ENCODE data around the gene PHLDA2. TPM values are rescaled to one million over a fixed set of nuclear protein-coding genes. Genes with fewer than 3 reads are reported as not detected.

Gene PHLDA2
- total RNA-seq, 1 experiment from 2014 or later: 6.4 TPM

DNA sequence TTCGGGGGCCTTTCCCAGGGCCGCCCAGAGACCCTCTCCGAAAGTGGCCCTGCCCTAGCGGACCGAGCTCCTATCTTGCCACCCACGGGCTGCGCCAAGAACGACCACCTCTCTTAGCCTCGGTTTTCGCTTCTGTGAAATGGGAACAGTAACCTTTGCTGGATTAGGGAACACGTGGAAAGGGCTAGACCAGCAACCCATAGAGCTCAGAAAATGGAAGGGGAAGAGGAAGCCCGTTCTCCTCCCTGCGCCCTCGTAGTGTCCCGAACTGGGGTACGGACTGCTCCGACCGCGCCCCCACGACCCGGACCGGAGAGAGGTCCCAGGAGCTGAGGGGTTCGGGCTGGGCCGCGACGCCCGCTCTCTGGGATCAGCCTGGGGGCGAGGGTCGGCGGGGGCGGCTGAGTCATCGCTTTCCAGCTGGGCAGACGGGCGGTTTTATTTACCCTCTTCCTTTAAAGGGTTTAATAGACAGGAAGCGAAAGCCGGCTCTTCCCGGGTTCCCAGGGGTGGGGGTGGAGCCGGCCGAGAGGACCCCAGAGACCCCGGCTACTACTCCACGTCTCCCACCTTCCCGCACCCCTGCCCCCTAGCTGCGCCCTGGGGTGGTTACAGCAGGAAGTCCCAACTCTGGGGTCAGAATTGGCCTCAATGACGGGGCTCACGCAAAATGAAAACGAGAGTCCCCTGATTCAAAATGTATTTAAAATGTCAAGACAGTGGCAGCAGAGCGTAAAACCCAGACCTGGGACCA lies 907 bp upstream of the PHLDA2 start:
- peak; percentile 81 for DNase-seq (ENCODE audit: low read depth)

DNA sequence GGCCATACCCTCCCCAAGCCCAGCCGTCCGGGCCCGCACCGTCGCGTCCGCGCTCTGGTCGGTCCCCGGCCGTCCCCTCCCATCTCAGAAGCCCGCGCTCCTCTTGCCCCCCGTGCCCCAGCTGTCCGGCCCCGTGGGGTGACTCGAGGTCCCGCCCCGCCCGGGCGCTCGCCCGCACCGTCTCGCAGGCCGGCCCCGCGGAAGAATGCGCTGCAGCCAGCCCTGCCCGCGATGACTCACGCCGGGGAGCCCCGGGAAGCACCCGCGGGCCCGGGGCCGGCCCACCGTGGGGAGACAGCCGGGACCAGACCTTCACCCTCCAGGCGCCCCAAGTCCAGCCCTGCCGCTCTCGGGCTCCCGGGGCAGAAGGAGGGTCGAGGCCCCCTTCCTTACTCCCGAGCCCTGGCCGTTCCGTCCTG lies 320 bp upstream of the PHLDA2 start:
- peak; percentile 85 for DNase-seq (ENCODE audit: low read depth)

DNA sequence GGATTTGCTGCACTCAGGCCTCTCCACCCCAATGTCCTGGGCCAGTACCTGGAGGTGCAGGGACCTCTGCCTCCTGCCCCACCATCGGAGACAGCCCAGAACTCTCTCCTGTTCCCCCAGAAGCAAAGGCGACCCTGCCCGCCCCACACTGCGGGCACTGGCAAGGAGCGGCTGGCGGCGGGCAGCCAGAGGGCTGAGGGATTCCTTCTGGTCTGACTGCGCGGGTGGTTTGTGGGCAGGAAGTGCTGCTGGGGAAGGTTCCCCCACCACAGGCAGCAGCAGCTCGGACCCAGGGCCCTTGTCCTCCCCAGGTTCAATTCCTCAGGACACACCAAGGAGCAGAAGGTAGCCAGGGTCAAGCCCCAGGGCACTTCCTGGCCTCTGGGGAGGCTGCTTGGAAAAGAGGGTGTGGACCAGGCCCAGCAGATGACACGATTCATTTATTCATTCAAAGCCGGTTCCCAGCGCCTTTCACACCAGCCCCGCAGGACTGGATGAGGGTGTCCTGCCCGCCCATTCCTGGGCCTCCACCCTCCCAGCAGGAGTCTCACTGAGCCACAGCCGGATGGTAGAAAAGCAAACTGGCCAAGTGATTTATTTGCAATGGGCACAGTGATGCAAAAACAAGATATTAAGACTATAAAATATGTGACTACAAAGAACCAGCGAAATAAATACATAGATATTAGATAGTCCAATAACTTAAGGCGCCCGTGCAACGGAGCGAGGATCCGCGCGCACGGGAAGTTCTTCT lies 1.2 kb downstream of the PHLDA2 start:
- peak; percentile 61 for DNase-seq (ENCODE audit: low read depth)

DNA sequence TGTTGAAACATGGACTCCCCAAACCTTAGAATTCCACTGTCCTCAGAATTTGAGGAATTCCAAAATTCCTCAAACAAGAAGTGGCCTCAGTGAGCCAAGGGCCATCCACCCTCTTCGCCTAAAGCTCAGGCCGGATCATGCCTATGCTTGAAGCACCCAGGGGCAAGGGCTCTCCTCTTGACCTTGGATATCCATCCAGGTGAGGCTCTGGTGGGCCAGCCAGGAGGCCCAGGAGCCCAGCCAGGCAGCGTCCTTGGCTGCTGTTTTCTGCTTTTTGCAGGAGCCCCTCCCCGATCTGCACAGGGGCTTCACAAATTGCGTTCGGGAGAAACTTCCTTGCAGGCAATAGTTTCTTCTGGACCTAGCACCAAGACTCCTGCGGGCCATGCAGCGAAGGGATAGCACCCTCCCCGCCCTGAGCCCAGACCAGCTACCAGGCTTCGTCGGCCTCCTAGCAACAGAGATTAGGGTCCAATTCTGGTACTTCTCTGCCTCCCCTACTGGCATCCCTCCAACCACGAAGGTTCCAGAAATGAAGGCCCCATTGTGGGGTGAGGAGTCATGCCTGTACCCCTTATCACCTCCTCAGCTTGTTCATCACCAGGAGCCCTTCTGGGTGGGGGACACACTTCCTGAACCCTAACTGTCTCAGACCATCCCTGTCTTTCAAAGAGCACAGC lies 2.0 kb downstream of the PHLDA2 start:
- no peak for DNase-seq (ENCODE audit: low read depth)

DNA sequence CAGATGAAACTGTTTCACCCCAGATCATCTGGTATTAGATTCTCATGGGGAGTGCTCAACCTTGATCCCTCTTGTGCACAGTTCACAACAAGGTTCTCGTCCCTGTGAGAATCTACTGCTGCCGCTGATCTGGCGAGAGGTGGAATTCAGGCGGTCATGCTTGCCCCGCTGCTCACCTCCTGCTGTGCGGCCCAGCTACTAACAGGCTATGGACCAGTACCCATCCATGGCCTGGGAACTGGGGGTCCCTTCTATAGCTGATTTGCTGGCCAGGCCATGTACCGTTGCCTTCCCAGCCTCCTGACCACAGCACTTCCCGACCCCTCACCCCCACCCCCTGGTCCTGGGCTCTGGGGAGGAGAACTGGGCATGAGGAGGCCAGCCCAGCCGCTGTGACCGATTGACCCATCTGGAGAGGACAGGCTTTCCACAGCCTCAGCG lies 2.6 kb downstream of the PHLDA2 start:
- no peak for DNase-seq (ENCODE audit: low read depth)

DNA sequence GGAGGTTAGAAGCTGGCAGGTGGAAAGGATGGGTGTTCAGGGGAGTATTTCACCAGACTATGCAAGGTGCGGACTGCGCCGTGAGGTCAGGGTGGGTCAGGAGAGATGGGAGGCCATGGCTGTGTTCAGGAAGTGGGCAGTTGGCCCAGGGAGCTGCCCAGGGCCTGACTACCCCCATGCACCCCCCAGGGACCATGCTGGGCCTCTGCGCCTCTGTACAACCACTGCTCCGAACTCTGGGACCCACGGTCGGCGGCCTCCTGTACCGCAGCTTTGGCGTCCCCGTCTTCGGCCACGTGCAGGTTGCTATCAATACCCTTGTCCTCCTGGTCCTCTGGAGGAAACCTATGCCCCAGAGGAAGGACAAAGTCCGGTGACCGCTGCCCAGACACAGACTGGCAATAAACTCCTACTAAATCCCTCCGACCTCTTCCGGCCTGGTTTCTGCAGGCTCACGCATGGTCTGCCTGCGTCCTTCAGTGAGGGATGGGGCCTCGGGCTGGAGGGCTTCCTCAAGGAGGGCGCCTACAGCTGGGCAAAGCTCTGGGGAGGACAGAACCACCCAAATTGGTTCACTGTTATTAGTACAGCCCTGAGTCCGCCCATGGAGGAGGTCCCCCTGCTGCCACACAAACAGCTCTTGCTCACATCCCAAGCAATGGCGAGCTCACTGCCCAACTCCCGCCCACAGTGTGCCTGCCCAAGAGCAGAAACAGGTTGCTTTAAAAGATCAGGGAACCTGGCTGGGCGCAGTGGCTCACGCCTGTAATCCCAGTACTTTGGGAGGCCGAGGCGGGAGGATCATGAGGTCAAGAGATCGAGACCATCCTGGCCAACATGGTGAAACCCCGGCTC lies 4.2 kb downstream of the PHLDA2 start:
- DNase-seq (ENCODE audit: low read depth): no peak

DNA sequence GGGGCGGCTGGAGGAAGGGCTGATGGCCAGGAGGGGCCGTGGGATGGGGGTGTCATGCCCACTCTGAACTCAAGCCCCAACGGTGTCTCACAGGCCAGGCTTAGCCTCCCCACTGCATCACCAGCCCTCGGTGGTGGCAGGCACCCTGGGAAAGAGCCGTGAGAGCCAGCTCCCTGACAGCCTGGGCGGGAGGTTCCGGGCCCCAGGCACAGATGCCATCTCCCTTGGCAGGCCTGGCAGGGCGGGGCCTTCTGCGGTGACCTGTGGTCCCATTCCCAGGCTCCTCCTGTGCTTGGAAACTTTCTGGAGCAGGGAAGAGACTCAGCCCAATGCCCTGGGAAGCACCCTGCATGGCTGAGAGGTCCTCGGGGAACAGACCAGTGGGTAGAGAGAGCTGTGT lies 4.8 kb downstream of the PHLDA2 start:
- DNase-seq (ENCODE audit: low read depth): peak; percentile 71

DNA sequence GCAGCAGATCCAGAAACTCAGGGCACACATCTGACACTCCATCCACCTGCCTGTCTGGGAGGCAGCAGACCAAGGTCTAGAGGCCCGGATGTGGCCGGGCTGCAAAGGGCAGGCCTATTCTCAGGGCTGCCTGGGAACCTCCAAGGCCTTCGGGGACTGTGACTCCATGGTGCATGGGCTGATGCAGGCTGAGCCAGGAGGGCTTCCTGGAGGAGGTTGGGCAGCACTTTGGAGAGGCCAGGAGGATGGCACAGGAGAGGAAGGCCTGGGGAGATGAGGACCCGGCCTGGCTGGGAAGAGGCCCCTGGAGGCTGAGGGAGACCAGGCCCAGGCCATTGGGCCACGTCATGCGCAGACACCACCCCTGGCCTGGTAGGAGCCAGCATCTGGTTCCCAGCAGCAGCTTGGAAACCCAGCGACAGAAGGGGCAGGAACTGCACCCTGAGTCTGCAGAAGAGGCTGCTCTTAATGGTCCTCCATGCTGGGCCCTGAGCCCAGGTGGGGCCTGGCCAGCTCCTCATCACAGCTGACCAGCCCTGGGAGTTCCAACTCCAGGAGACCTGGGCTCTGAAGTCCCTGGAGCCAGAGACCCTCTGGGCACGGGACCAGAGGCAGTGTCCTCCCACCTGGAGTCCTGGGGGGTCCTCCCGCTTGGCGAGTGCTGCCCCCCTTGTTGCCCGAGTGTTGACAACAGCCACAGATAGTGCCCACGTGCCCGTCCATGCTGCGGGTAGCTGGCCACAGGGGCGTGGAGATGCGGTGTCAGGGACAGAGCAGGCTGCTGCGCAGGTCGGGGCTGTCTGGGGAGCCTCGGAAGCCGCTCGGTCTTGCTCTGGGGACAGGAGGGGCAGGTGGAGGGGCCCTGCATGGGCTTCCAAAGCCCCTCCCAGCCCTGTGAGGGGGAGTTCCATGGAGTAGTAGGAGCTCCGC lies 5.5 kb downstream of the PHLDA2 start:
- DNase-seq (ENCODE audit: low read depth): no peak

DNA sequence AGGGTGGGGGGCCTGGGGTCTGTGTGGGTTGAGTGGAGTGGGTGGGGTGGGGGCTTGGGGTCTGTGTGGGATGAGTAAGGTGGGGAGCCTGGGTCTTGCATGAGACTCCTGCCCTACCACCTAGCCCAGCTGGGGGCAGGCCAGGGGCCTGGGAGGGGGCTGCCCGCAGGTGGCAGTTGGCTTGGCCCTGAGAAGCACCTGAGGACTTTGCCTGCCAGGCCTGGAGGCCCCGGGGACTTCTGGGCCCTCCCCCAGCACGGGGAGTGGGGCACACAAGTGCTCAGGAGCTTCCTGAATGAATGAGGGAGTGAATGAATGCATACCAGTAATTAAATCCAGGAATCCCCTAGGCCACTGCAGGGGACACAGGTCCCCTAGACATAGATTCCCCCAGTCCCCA lies 6.6 kb downstream of the PHLDA2 start:
- DNase-seq (ENCODE audit: low read depth): no peak

DNA sequence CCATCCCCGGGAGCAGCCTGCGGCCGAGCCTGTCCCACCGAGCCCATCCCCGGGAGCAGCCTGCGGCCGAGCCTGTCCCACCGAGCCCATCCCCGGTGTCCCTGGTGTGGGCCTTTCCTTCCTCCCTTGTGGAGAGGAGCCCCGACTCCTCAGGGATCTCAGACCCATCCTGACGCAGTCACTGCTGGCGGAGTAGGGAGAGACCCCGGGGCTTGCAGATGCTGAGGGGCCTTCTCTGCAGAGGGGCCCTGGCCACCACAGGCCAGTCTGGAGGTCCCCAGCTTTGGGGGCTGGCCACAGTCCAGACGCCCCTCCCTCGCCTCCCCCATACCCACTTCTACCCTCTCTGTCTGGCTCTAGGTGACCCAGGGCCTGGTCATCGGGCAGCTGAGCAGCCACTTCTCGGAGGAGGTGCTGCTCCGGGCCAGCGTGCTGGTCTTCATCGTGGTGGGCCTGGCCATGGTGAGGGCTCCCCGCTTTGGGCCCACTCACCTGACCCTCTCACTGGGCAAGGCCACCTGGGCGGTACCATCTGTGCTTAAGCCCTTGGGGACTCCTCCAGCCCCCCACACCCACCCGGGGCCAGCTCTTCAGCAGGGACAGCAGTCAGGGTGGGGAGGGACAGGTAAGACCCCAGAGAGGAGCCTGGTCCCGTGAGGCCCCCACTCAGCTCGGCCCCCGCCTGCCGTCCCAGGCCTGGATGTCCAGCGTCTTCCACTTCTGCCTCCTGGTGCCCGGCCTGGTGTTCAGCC lies 7.3 kb downstream of the PHLDA2 start:
- DNase-seq (ENCODE audit: low read depth): no peak

DNA sequence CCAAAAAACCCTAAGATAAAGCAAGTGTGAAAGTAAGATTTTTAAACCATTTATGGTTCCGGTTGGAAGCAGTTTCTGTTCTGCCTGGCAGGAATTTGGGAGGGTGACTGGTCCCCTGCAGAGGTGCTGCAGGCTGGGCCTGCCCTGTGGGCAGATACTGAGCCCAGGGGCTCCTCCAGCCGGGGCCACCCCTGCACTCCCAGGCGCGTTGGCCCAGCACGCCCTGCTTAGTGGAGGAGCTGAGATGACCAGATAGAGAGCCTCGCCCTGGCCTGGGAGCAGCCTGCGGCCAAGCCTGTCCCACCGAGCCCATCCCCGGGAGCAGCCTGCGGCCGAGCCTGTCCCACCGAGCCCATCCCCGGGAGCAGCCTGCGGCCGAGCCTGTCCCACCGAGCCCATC lies 8.0 kb downstream of the PHLDA2 start:
- no peak for DNase-seq (ENCODE audit: low read depth)

DNA sequence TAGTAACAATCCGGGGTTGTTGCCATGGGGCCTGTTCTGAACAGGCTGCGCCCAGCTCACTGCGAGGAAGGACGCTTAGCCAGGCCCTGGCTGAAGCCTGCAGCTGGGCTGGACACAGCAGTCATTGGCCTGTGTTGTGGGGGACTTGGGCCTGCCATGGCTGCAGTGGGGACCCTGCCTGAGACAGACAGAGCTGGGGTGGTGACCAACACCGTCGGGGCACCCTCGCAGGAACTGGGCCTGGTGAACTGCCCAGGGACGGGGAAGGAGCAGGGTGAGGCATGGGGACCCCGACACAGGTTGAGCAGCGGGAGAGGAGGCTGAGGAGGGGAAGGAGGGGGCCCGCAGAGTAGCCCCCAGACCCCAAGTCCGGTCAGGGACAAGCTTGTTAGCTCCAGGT lies 8.9 kb downstream of the PHLDA2 start:
- no peak for DNase-seq (ENCODE audit: low read depth)

DNA sequence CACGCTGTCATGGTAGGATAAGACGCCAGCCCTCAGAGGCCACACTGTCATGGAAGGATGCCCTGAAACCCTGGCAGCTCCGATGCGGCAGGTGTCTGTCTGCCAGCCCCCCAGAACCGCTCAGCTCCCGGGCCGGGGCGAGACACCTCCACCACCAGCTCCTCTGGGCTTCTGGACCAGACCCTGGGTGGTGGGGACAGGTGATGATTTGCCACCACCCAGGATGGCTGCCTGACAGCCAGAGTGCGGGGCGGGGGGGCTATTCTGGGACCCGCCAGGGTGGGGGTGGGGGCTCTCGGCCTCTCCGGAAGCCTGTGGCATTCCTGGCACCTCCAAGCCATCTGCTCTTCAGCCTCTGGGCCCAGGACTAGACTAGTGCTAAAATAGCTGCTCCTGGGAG lies 9.4 kb downstream of the PHLDA2 start:
- DNase-seq (ENCODE audit: low read depth): no peak

DNA sequence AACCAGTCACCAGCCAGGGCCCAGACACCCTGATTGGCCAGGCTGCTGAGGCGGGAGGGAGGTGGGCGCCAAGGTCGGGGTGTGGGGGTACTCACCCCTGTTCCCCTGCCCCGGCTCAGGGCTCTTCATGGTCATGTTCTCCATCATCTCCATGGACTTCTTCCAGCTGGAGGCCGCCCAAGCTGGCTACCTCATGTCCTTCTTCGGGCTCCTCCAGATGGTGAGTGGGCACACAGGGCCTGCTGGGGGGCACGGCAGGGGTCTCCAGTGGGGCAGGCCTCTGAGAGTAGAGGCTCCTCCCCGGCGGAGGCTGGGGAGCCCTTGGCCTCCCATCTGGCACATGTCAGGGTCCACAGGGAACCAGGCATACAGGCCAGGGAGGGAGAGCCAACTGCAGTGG lies 10.0 kb downstream of the PHLDA2 start:
- DNase-seq (ENCODE audit: low read depth): no peak

DNA sequence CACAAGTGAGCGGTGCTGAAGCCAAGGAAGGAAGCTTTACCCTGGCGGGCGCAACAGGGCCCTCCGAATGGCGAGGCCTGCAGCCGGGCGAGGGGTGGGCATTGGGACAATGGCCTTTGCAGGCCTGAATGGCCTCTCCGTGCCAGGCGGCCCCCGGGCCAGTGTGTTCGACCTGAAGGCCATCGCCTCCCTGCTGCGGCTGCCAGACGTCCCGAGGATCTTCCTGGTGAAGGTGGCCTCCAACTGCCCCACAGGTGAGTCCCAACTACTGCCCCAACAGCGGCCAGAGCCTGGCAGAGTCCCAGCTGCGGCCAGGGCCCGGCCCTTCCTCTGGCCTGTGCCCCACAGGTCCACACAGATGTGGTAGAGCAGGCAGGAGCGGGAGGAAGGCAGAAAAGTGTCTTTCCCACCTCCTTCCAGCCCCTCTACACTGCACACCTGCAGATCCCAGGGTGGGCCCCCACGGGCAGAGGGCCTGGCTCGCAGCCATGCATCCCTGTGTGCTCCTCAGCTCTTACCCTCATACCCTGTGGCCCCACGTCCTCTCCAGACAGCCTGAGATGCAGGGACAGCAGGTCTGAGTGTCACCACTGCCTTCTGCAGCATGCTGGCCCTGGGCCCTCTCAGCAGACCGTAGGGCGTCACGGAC lies 11.3 kb downstream of the PHLDA2 start:
- DNase-seq (ENCODE audit: low read depth): no peak

DNA sequence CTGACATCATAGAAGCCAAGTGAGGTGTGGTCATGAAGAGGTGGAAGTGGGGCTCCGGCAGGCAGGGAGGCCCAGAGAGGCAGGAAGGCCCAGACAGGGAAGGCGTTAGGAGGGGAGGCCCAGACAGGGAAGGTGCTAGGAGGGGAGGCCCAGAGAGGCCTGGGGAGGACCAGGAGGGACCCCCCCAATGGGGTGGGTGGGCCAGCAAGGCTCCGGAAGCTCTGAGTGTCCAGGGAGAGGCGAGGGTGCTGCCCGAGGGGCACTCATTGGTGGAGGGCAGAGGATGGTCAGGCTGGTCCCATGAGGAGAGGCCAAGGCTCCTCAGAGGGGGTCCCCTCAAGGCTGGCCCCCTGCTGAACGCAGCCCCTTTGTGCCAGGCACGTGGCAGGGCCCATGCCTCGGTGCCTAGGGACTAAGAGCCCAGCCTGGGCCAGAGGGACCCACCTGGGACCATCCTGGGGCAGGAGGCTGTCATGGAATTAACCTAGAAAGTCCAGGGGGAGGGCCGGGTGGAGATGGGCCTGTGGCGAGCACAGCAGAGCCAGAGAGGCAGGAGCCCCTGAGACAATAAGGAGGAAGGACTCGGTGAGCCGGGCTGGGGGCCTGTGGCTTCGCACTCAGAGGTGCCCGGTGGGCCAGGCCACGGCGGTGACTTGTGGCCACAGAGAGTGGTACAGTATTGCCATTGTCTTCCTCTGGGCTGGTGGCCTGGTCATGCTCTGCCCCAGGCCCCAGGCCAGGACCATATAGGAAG lies 12.2 kb downstream of the PHLDA2 start:
- no peak for DNase-seq (ENCODE audit: low read depth)

DNA sequence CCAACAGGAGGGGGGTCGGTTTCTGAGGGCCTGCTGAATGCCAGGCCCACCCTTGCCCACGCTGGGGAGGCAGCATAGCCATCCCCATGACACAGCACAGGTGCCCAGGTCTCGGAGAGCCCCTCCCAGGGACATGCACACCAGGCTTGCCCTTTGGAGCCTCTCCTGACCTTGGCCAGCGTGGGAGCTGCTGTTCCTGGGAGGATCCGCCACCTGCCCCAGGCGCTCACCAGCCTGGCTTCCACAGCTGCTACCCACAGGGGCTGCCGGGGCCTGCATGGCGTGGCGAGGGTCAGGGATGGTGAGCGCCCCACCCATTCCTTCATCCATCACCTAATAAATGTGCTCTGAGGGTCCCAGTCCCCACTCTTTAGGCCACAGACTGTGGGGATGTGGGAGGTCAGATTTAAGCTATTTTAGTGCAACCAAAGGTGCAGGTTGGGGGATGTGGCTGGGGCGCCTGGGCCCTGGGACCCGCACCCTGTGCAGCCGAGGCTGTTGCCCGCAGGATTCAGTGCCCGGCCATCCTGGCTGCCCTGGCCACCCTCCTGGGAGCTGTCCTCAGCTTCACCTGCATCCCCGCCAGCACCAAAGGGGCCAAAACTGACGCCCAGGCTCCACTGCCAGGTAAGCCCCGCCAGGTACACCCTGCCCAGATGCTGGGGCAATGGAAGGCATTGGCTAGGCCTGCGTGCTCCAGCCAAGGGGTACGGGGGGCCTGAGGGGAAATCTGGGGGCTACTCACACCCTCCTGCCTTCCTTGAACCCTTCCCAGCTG lies 12.9 kb downstream of the PHLDA2 start:
- DNase-seq (ENCODE audit: low read depth): no peak

DNA sequence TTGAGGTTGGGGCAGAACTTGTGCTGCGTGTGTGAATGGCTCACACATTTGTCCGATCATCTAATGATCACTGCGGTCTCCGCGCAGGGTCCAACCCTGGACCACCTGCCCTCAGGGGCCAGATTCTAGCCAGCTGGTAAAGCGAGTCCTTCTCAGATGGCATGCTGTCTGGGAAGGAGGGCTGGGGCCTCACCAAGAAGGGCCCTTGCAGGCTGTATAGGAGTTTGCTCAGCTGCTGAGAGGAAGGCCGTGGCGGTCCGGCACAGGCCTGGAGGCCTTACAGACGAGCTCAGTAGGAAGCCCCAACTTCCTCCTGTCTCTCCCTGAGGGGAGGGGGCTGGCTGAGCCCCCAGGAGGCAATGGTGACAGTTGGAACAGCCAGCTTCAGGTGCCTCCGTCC lies 13.7 kb downstream of the PHLDA2 start:
- no peak for DNase-seq (ENCODE audit: low read depth)

Data from Daoy (cell line).